C4-2B (cell line): ENCODE data around the gene VEPH1.

Source experiments
- H3K27ac ChIP-seq: fragments of 450-650 bp; 2 replicates; pipeline ENCODE4 v1.5.1; 2017
- CTCF ChIP-seq: fragments of 450-650 bp; conservative IDR thresholded peaks from 2 replicates; pipeline ENCODE4 v1.5.1; 2017; ENCODE audit warnings: mild to moderate bottlenecking
- ZFX ChIP-seq: fragments of 450-650 bp; IDR thresholded peaks from 2 replicates; pipeline ENCODE4 v1.6.1; 2017

VEPH1 gene

GRCh38 chr3:157407769-157408168, 95.4 kb downstream of the VEPH1 start:
- H3K27ac ChIP-seq, result no peak overlapping the region
- no peak for TF ChIP-seq ZFX
- no peak for TF ChIP-seq CTCF

DNA sequence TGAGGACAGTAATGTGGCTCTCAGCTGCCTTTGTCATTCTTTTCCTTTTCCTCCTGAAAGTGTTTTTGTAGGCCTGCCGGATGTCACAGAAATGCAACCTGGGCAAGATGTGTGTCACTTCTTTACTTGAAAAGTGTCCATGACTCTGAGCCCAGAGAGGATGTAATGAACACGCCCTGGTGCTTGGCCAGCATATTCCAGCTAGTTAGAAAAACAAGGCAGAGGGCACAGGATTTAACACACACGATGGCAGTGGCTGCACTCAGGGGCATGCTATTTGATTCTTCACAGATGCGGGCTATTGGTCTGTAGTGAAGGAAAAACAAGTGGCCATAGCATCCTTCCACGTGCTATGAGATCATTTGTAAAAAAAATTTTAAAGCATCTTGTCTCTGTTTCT, 96.8 kb downstream of the VEPH1 start:
- TF ChIP-seq CTCF, result no peak
- no peak for TF ChIP-seq ZFX
- H3K27ac ChIP-seq, result no peak overlapping the region

- no peak overlapping the region for H3K27ac ChIP-seq
Observed at GRCh38 chr3:157405457-157405856, 97.8 kb downstream of the VEPH1 start.

DNA sequence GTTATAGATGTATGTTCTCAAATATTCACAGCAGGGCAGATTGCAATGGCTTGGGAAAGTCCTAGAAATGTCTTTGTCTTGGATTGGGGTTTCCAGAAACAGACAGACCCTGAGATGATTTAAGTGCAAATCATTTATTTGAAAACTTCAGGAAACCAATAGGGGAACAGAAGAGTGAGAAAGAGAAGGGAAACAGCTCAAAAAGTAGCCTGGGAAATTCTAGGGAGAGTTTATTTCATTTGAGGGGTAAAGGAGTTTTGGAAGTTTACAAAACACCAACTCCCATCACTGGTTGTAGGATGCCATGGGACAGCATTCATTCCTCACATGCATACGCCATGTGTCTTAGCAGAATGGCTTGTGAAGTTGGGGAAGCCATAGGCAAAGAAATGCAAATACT, 98.8 kb downstream of the VEPH1 start:
- no peak overlapping the region for H3K27ac ChIP-seq
- no peak for TF ChIP-seq CTCF
- TF ChIP-seq ZFX, result no peak

More at GRCh38 chr3:157405457-157405856, 97.8 kb downstream of the VEPH1 start:
- TF ChIP-seq ZFX, result no peak
- no peak for TF ChIP-seq CTCF

DNA sequence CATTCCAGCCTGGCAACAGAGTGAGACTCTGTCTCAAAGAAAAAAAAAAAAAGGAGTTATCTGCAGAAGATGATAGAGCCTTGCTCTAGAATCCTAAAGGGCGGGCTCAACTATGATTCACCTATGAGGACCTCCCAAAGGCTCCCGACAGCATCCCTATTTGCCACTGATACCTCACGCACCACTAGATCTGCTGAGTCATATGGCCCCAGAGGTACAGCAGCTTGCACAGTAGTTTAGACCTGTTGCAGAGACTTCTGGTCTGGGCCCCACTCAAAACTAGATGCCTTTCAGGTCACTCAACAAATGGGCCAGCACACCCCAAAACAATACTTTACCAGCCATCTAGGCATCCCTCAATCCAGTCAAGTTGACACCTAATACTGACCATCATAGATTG, 104.6 kb downstream of the VEPH1 start:
- TF ChIP-seq CTCF, result no peak
- no peak for TF ChIP-seq ZFX
- no peak overlapping the region for H3K27ac ChIP-seq

DNA sequence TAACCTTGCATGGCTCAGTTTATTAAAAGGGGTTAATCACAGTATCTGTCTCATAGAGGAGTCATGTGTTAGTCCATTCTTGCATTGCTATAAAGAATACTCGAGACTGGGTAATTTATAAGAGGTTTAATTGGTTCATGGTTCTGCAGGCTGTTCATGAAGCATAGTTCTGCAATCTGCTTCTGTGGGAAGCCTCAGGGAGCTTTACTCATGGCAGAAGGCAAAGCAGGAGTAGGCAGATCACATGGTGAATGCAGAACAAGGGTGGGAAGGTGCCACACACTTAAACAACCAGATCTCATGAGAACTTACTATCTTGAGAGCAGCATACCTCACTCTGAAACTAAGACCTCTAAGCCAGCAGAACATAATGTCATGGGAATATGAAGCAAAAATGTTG, 108.8 kb downstream of the VEPH1 start:
- TF ChIP-seq ZFX (no peak), CTCF (no peak)

GRCh38 chr3:157393113-157393512, 110.1 kb downstream of the VEPH1 start:
- H3K27ac ChIP-seq, result no peak overlapping the region
- no peak for TF ChIP-seq ZFX
- TF ChIP-seq CTCF, result no peak

More for the DNA sequence above, 108.8 kb downstream of the VEPH1 start:
- no peak overlapping the region for H3K27ac ChIP-seq
